HFF-Myc (cell line): ENCODE measurements around the gene ZKSCAN5.
A peak's percentile ranks its signal among the peaks of the same experiment; 100 is the strongest.

Source experiments
- DNase-seq: peaks from one replicate; pipeline ENCODE4 v3.0.0-alpha.2; 2011; ENCODE audit warnings: low read depth; ENCODE audit errors: extremely low read depth
- H3K4me3 ChIP-seq: replicated peaks from 2 replicates; pipeline ENCODE4 v1.5.1; 2011; ENCODE audit warnings: low read depth, mild to moderate bottlenecking, control low read depth, low read length
- CTCF ChIP-seq: IDR thresholded peaks from 2 replicates; pipeline ENCODE4 v1.5.1; 2012; ENCODE audit warnings: mild to moderate bottlenecking, low read depth, low read length, control low read depth; ENCODE audit errors: missing control alignments

The ZKSCAN5 gene

GRCh38 chr7:99505324-99505662, 831 bp downstream of the ZKSCAN5 start:
- H3K4me3 ChIP-seq = peak overlapping the region; percentile 82
- DNase-seq = no peak
- TF ChIP-seq CTCF = no peak

GRCh38 chr7:99514050-99514449, 9.6 kb downstream of the ZKSCAN5 start:
- no peak for TF ChIP-seq CTCF
- no peak for DNase-seq

GRCh38 chr7:99521399-99521798, 16.9 kb downstream of the ZKSCAN5 start:
- no peak for DNase-seq
- no peak for TF ChIP-seq CTCF
- H3K4me3 ChIP-seq = no peak overlapping the region

More at GRCh38 chr7:99514050-99514449, 9.6 kb downstream of the ZKSCAN5 start:
- H3K4me3 ChIP-seq = no peak overlapping the region

- TF ChIP-seq CTCF = peak; percentile 41
- no peak overlapping the region for H3K4me3 ChIP-seq
- DNase-seq = no peak
Observed at GRCh38 chr7:99525713-99526440, 21.4 kb downstream of the ZKSCAN5 start.

- no peak for DNase-seq
- no peak overlapping the region for H3K4me3 ChIP-seq
- no peak for TF ChIP-seq CTCF
Observed at GRCh38 chr7:99531354-99531765, 26.9 kb downstream of the ZKSCAN5 start.

GRCh38 chr7:99535667-99536066, 31.2 kb downstream of the ZKSCAN5 start:
- no peak for DNase-seq
- no peak overlapping the region for H3K4me3 ChIP-seq
- no peak for TF ChIP-seq CTCF
